MCF 10A (cell line): ENCODE measurements around the gene HIVEP2. TPM values are rescaled to one million over a fixed set of nuclear protein-coding genes. Genes with fewer than 3 reads are reported as not detected.
"Not testable (repeated sequence)": the region's sequence is repeated elsewhere in the genome, so short reads cannot be mapped to it uniquely, and the experiment has no call there.

Experiments
- BruUV-seq: library from RNA; stranded (reverse); fragments of 400-500 nt; replicated peaks from 2 replicates; lab custom pipeline; 2021; lab: Mats Ljungman, UMichigan
- CTCF ChIA-PET: fragments of 300-600 bp; sonication (Branson Sonifier 250); formaldehyde crosslinking; extraction: SDS; loops from one replicate; lab custom pipeline; 2021; ENCODE audit warnings: antibody characterized with exemption, inconsistent platforms; lab: Yijun Ruan, JAX
- POLR2A ChIA-PET: fragments of 300-600, 350-650 bp; sonication (Branson Sonifier 250); formaldehyde crosslinking; extraction: SDS; loops from one replicate; lab custom pipeline; 2020; ENCODE audit warnings: antibody characterized with exemption, inconsistent platforms; lab: Yijun Ruan, JAX
- DNase-seq: peaks from one replicate; pipeline ENCODE4 v3.0.0-alpha.2; 2018; ENCODE audit not compliant: unreplicated experiment
- H3K27ac Mint-ChIP-seq: one replicate; pipeline ENCODE4 v1.8.0; 2022; ENCODE audit warnings: mild to moderate bottlenecking, low read depth, mixed read lengths; ENCODE audit not compliant: unreplicated experiment
- H3K27me3 Mint-ChIP-seq: one replicate; pipeline ENCODE4 v1.8.0; 2022; ENCODE audit warnings: mixed read lengths; ENCODE audit not compliant: insufficient read depth, unreplicated experiment
- H3K36me3 Mint-ChIP-seq: one replicate; pipeline ENCODE4 v1.8.0; 2022; ENCODE audit warnings: mild to moderate bottlenecking, moderate library complexity, mixed read lengths; ENCODE audit not compliant: insufficient read depth, unreplicated experiment
- H3K4me1 Mint-ChIP-seq: one replicate; pipeline ENCODE4 v1.8.0; 2022; ENCODE audit warnings: mixed read lengths; ENCODE audit not compliant: insufficient read depth, unreplicated experiment
- H3K4me3 Mint-ChIP-seq: one replicate; pipeline ENCODE4 v1.8.0; 2022; ENCODE audit warnings: mild to moderate bottlenecking, moderate library complexity, mixed read lengths; ENCODE audit not compliant: unreplicated experiment
- H3K9me3 Mint-ChIP-seq: one replicate; pipeline ENCODE4 v1.8.0; 2022; ENCODE audit warnings: mixed read lengths; ENCODE audit not compliant: unreplicated experiment
- intact Hi-C: fragments of 100-400 bp; cut with micrococcal nuclease; formaldehyde crosslinking; loops from 2 replicates; pipeline ENCODE4 v1.14.1; 2022
- total RNA-seq: library from RNA; stranded (reverse); gene quantifications from 2 replicates; pipeline ENCODE4 v1.2.3, GENCODE V29; 2022
- TF ChIP-seq, protein P1 (sequence below): fragments of 200-600 bp; IDR thresholded peaks from one replicate; pipeline ENCODE4 v1.8.0; 2022; ENCODE audit warnings: antibody characterized with exemption, mild to moderate bottlenecking; ENCODE audit not compliant: unreplicated experiment

The HIVEP2 gene
- total RNA-seq, 1 experiment from 2014 or later = 23.6 TPM

DNA sequence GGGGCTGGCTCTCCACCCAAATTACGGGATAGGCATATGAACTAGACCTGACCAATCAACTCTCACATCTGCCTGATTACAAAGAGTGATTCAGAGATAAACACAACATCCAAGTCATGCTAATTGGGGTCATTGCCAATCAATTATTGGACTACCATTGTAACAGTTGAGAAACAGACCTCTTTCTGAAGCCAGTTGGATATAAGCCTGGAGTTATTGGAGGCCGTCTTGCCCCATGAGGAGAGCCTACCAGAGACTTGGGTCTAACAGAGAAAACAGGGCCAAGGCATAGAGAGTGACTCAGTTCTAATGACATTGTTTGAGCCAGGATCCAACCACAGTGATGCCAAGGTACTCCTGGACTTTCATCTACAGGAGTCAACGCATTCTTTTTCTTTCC lies 39.4 kb upstream of the HIVEP2 start:
- H3K27me3 Mint-ChIP-seq = no peaks in the 10 kb centered on the region
- intact Hi-C loops = no loop called here
- peaks cover 7% of the 10 kb centered on the region for H3K9me3 Mint-ChIP-seq
- CTCF ChIA-PET = no interaction called here
- H3K4me3 Mint-ChIP-seq = no peak overlapping the region
- DNase-seq = no peak
- H3K27ac Mint-ChIP-seq = no peak overlapping the region
- H3K36me3 Mint-ChIP-seq = peaks cover 6% of the 10 kb centered on the region
- TF ChIP-seq, protein P1, sequence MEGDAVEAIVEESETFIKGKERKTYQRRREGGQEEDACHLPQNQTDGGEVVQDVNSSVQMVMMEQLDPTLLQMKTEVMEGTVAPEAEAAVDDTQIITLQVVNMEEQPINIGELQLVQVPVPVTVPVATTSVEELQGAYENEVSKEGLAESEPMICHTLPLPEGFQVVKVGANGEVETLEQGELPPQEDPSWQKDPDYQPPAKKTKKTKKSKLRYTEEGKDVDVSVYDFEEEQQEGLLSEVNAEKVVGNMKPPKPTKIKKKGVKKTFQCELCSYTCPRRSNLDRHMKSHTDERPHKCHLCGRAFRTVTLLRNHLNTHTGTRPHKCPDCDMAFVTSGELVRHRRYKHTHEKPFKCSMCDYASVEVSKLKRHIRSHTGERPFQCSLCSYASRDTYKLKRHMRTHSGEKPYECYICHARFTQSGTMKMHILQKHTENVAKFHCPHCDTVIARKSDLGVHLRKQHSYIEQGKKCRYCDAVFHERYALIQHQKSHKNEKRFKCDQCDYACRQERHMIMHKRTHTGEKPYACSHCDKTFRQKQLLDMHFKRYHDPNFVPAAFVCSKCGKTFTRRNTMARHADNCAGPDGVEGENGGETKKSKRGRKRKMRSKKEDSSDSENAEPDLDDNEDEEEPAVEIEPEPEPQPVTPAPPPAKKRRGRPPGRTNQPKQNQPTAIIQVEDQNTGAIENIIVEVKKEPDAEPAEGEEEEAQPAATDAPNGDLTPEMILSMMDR = no peak
- POLR2A ChIA-PET = no interaction called here
- no peaks in the 10 kb centered on the region for H3K4me1 Mint-ChIP-seq
- no TSS peak for BruUV-seq

DNA sequence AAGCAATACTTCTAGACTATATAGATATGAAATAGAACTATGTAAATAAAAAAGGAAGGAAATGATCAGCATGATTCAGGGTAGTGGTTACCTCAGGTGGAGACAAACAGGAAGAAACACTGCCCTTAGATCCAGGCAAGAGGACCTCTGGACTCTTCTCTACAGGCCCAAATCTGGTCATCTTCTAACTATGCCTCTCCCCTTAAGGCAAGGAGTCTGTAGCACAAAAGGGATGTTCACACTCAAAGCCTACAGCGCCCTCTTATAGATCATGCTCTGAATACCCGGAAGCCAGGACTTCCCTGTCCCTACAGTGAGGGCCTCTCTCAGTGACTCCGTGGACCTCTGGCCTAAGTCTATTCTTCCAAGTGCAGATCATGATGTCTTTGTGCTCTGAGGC lies 30.4 kb upstream of the HIVEP2 start:
- no peak overlapping the region for H3K27ac Mint-ChIP-seq
- no peaks in the 10 kb centered on the region for H3K36me3 Mint-ChIP-seq
- POLR2A ChIA-PET = no interaction called here

DNA sequence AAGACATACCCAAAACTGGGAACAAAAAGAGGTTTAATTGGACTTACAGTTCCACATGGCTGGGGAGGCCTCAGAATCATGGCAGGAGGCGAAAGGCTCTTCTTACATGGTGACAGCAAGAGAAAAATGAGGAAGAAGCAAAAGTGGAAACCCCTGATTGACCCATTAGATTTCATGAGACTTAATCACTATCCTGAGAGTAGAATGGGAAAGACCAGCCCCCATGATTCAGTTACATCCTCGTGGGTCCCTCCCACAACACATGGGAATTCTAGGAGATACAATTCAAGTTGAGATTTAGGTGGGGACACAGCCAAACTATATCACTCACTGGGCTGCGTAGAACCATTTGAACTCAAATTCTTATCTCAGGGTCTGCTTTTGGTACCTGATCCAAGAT lies 26.0 kb upstream of the HIVEP2 start:
- BruUV-seq, DNase-seq, H3K9me3 Mint-ChIP-seq, H3K27me3 Mint-ChIP-seq, CTCF ChIA-PET, H3K4me1 Mint-ChIP-seq, POLR2A ChIA-PET, H3K4me3 Mint-ChIP-seq, H3K27ac Mint-ChIP-seq, intact Hi-C loops, H3K36me3 Mint-ChIP-seq: not testable (repeated sequence)

More for the DNA sequence above, 30.4 kb upstream of the HIVEP2 start:
- no peaks in the 10 kb centered on the region for H3K9me3 Mint-ChIP-seq
- CTCF ChIA-PET = no interaction called here
- H3K27me3 Mint-ChIP-seq = no peaks in the 10 kb centered on the region
- H3K4me1 Mint-ChIP-seq = no peaks in the 10 kb centered on the region
- TF ChIP-seq, protein P1 = no peak
- intact Hi-C loops = no loop called here
- no peak for DNase-seq
- H3K4me3 Mint-ChIP-seq = no peak overlapping the region
- BruUV-seq = no TSS peak

DNA sequence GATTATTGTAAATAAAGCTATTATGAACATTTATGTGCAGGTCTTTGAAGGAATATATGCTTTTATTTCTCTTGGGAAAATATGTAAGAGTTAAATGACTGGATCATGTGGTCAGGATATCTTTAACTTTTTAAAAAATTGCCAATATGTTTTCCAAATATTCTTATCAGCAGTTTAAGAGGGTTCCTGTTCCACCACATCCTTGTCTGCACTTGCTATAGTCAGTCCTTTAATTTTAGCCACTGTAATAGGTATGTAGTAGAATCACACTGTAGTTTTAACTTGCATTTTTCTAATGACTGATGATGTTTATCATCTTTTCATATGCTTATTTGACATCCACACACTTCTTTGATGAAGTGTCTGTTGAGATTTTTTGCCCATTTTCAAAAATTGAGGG lies 23.6 kb upstream of the HIVEP2 start:
- Mint-ChIP-seq H3K4me3 (no peak overlapping the region), H3K4me1 (no peaks in the 10 kb centered on the region), H3K27ac (no peak overlapping the region), H3K27me3 (no peaks in the 10 kb centered on the region), H3K36me3 (no peaks in the 10 kb centered on the region), H3K9me3 (no peaks in the 10 kb centered on the region)
- ChIA-PET CTCF (interaction anchor here (0.6 kb wide), 1 partner anchor 448 kb away, joined by 3 read pairs; no protein-coding TSS in a partner anchor), POLR2A (no interaction called here)
- BruUV-seq = no TSS peak
- TF ChIP-seq, protein P1 = no peak
- no peak for DNase-seq
- intact Hi-C loops = no loop called here

DNA sequence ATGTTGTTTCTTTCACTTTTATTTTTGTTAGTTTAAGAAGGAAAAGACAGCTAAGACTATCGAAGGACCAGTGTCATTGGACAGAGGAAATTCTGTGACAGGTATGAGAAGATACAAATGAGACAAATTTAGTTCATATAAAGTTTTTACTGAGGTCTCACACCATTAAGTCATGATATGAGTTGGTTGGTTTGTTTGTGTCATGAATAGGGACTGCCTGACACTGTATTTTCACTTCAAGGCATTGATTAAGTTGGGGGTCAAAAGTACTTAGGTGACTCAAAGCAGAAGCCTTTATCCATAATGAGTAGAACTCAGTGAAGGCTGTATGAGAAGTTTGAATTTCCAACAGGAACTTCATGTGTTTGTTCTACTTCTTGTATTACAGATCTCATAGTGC lies 21.3 kb upstream of the HIVEP2 start:
- no peaks in the 10 kb centered on the region for H3K4me1 Mint-ChIP-seq
- H3K4me3 Mint-ChIP-seq = no peak overlapping the region
- no peaks in the 10 kb centered on the region for H3K27me3 Mint-ChIP-seq
- no peak overlapping the region for H3K27ac Mint-ChIP-seq
- intact Hi-C loops = no loop called here
- no peaks in the 10 kb centered on the region for H3K9me3 Mint-ChIP-seq
- no TSS peak for BruUV-seq
- DNase-seq = no peak
- TF ChIP-seq, protein P1 = no peak
- CTCF ChIA-PET = no interaction called here
- POLR2A ChIA-PET = interaction anchor here (0.6 kb wide), 2 partner anchors 21 to 769 kb away, joined by 3 read pairs; no protein-coding TSS in a partner anchor
- H3K36me3 Mint-ChIP-seq = no peaks in the 10 kb centered on the region
